Measurements from ENCODE around the gene ZNF491.

ZNF491 gene

DNA sequence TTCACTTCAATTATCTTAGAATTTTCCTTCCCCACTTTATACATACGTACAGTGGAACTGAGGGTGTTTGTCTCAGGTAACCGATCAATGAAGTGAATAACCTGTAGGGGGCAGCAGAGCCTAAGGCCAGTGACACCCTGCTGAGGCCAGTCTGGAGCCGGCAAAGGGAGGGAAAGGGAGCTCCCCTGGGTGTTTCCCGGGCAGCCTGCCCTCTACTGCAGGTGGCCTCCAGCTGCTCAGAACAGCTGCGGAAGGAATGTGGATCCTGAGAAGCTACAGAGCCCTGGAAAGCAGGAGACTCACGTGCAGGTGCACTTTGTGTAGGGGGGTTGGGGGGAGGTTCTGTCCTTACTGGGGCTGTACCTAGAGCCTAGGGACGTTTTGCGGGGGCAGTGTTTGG lies 832 bp upstream of the ZNF491 start:
- TF ChIP-seq, protein P1, sequence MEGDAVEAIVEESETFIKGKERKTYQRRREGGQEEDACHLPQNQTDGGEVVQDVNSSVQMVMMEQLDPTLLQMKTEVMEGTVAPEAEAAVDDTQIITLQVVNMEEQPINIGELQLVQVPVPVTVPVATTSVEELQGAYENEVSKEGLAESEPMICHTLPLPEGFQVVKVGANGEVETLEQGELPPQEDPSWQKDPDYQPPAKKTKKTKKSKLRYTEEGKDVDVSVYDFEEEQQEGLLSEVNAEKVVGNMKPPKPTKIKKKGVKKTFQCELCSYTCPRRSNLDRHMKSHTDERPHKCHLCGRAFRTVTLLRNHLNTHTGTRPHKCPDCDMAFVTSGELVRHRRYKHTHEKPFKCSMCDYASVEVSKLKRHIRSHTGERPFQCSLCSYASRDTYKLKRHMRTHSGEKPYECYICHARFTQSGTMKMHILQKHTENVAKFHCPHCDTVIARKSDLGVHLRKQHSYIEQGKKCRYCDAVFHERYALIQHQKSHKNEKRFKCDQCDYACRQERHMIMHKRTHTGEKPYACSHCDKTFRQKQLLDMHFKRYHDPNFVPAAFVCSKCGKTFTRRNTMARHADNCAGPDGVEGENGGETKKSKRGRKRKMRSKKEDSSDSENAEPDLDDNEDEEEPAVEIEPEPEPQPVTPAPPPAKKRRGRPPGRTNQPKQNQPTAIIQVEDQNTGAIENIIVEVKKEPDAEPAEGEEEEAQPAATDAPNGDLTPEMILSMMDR (conservative IDR thresholded peaks at IDR 0.05; ENCODE audit: control insufficient read depth, insufficient read depth, low read depth, low read length) = peak; percentile 81
- H3K4me3 ChIP-seq (ENCODE audit: control insufficient read depth, low read depth, low read length) = no peak overlapping the region
- peak; percentile 90 for DNase-seq (ENCODE audit: low read depth)

DNA sequence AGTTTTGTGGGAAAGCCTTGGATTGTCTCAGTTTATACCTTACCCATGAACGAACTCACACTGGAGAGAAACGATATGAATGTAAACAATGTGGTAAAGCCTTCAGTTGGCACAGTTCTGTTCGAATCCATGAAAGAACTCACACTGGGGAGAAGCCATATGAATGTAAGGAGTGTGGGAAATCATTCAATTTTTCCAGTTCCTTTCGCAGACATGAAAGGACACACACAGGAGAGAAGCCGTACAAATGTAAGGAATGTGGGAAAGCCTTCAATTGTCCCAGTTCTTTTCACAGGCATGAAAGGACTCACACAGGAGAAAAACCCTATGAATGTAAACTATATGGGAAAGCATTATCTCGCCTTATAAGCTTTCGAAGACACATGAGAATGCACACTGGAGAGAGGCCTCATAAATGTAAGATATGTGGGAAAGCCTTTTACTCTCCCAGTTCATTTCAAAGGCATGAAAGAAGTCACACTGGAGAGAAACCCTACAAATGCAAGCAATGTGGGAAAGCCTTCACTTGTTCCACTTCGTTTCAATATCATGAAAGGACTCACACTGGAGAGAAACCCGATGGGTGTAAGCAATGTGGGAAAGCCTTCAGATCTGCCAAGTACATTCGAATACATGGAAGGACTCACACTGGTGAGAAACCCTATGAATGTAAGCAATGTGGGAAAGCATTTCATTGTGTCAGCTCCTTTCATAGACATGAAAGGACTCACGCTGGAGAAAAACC lies 8.2 kb downstream of the ZNF491 start:
- no peak for DNase-seq (ENCODE audit: low read depth)
- no peak overlapping the region for H3K4me3 ChIP-seq (ENCODE audit: control insufficient read depth, low read depth, low read length)
- TF ChIP-seq, protein P1 (conservative IDR thresholded peaks at IDR 0.05; ENCODE audit: control insufficient read depth, insufficient read depth, low read depth, low read length) = no peak

DNA sequence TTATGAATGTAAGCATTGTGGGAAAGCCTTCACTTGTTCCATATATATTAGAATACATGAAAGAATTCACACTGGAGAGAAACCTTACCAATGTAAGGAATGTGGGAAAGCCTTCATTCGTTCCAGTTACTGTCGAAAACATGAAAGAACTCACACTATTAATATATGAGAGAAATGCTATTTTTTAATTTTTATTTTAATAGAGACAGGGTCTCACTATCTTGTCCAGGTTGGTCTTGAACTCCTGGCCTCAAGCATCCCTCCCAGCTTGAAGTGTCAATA lies 8.7 kb downstream of the ZNF491 start:
- no peak for DNase-seq (ENCODE audit: low read depth)
- TF ChIP-seq, protein P1 (conservative IDR thresholded peaks at IDR 0.05; ENCODE audit: control insufficient read depth, insufficient read depth, low read depth, low read length) = no peak

DNA sequence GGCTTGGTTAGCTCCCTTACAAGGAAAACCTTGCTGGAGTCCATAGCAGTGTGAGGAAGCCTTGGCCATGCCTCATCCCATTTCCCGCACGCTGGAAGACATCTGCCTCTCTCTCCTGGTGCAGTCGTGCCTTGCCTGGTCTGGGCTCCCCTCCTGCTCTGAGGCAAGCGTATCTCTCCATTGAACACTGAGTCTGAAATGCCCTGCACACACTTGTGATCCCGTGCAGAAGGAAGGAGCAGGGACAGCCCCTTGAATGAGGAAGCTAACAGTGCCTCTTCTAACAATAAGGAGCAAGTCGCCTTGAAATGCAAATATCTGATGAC lies 15.3 kb downstream of the ZNF491 start:
- H3K4me3 ChIP-seq (ENCODE audit: control insufficient read depth, low read depth, low read length) = peak overlapping the region; percentile 92
- no peak for DNase-seq (ENCODE audit: low read depth)
- TF ChIP-seq, protein P1 (conservative IDR thresholded peaks at IDR 0.05; ENCODE audit: control insufficient read depth, insufficient read depth, low read depth, low read length) = no peak

More for the DNA sequence above, 8.7 kb downstream of the ZNF491 start:
- H3K4me3 ChIP-seq (ENCODE audit: control insufficient read depth, low read depth, low read length) = no peak overlapping the region

DNA sequence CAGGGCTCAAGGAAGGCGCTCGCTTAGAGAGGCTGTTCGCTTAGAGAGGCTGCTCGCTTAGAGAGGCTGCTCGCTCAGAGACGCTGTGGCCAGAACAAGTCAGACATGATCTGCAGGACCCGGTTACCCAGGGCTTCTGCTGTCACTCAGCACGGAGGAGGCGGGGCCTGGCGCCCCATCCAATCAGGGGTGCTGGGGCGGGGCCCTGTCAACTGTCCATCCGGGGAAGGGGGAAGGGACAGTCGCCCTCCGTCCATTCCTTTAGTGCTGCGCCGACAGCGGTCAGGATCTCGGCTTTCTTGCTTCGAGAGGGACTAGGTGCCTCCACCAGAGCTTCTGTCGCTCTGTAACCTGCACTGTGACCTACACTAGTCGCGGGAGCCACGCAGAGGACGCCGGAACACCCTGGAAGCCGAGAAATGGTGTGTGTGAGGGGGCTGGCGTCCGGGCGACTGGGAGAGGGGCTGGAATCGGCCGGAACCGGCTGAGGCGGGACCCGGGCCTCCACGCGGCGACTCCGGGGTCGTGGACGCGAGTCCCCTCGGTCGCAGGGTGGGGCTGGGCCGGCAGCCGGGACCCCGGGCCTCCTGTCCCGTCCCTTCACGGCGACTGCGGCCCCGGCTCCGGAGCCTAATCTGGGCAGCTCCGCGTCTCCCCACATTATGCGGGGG lies 15.8 kb downstream of the ZNF491 start, which contains the start of gene ZNF440:
TSS of gene ZNF440 (plus strand) at position 245 of the 671 bp plus-strand sequence. CDS start at position 420, 175 bp downstream.
- H3K4me3 ChIP-seq (ENCODE audit: control insufficient read depth, low read depth, low read length) = peak within 1 kb of the TSS; percentile 92
- TF ChIP-seq, protein P1 (conservative IDR thresholded peaks at IDR 0.05; ENCODE audit: control insufficient read depth, insufficient read depth, low read depth, low read length) = no peak
- DNase-seq (ENCODE audit: low read depth) = peak; percentile 90

DNA sequence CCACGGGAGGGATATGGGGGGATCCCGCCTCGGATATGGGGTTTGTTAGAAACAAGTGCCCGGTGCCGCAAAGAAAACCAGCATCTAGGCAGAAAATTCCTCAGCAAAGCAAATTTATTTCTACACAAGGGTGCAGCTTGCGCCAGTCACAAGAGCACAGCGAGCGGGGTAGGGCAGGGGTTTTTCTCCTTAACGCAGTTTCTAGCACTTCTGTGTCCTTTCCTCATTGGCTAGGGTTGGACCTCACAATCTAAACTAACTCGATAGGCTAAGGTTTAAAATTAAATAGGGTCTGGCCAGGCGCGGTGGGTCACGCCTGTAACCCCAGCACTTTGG lies 16.3 kb downstream of the ZNF491 start:
- peak overlapping the region; percentile 92 for H3K4me3 ChIP-seq (ENCODE audit: control insufficient read depth, low read depth, low read length)
- DNase-seq (ENCODE audit: low read depth) = peak; percentile 53
- TF ChIP-seq, protein P1 (conservative IDR thresholded peaks at IDR 0.05; ENCODE audit: control insufficient read depth, insufficient read depth, low read depth, low read length) = no peak
